Neuronal stem cell (in vitro differentiated cells): ENCODE data around the gene MBTD1.

Source experiments
- DNase-seq: peaks from one replicate; pipeline ENCODE4 v3.0.0-alpha.2; 2013; ENCODE audit warnings: low spot score
- H2AFZ ChIP-seq: one replicate; pipeline ENCODE4 v1.6.1; 2013; ENCODE audit warnings: mild to moderate bottlenecking, low read length, inconsistent platforms
- H2AK5ac ChIP-seq: 2 replicates; pipeline ENCODE4 v1.6.1; 2013; ENCODE audit warnings: low read depth, mild to moderate bottlenecking, inconsistent platforms, low read length, moderate library complexity, mixed read lengths
- H2BK120ac ChIP-seq: 2 replicates; pipeline ENCODE4 v1.6.1; 2013; ENCODE audit warnings: low read depth, mild to moderate bottlenecking, inconsistent platforms, low read length, moderate library complexity, mixed read lengths
- H2BK12ac ChIP-seq: one replicate; pipeline ENCODE4 v1.6.1; 2013; ENCODE audit warnings: low read length, inconsistent platforms
- H2BK15ac ChIP-seq: 2 replicates; pipeline ENCODE4 v1.6.1; 2013; ENCODE audit warnings: mild to moderate bottlenecking, low read length, inconsistent platforms, mixed read lengths
- H2BK5ac ChIP-seq: one replicate; pipeline ENCODE4 v1.6.1; 2013; ENCODE audit warnings: inconsistent platforms, mild to moderate bottlenecking, low read length, moderate library complexity
- H3K14ac ChIP-seq: one replicate; pipeline ENCODE4 v1.6.1; 2013; ENCODE audit warnings: low read length, inconsistent platforms
- H3K18ac ChIP-seq: 2 replicates; pipeline ENCODE4 v1.6.1; 2013; ENCODE audit warnings: low read length, inconsistent platforms
- H3K23ac ChIP-seq: 2 replicates; pipeline ENCODE4 v1.6.1; 2013; ENCODE audit warnings: low read depth, mild to moderate bottlenecking, mixed read lengths, low read length, inconsistent platforms; ENCODE audit not compliant: poor library complexity
- H3K27ac ChIP-seq: replicated peaks from 3 replicates; pipeline ENCODE4 v1.5.1; 2013; ENCODE audit warnings: low read length, inconsistent platforms
- H3K27me3 ChIP-seq, 3 experiments: 2 replicates each; pipeline ENCODE4 v1.6.1; 2013; ENCODE audit warnings: low read length in 3 of 3, mild to moderate bottlenecking in 2 of 3, inconsistent platforms in 1 of 3, low read depth in 1 of 3, mixed read lengths in 1 of 3, moderate library complexity in 1 of 3; ENCODE audit not compliant: control insufficient read depth in 3 of 3, insufficient read depth in 3 of 3
- H3K36me3 ChIP-seq, 2 donors: replicated peaks in 1 of 2; 2 replicates each; pipeline ENCODE4 v1.6.1; 2013; ENCODE audit warnings: low read length in 2 of 2; ENCODE audit not compliant: control insufficient read depth in 2 of 2, insufficient read depth in 2 of 2
- H3K4ac ChIP-seq: 2 replicates; pipeline ENCODE4 v1.6.1; 2013; ENCODE audit warnings: inconsistent platforms, mild to moderate bottlenecking, low read length, moderate library complexity
- H3K4me1 ChIP-seq, 2 donors: 1 replicate in 1 of 2; 2 replicates in 1 of 2; pipeline ENCODE4 v1.6.1; 2013; ENCODE audit warnings: low read length in 2 of 2, low read depth in 1 of 2; ENCODE audit not compliant: control insufficient read depth in 2 of 2, insufficient read depth in 1 of 2
- H3K4me2 ChIP-seq: one replicate; pipeline ENCODE4 v1.6.1; 2013; ENCODE audit warnings: mild to moderate bottlenecking, low read length, inconsistent platforms; ENCODE audit not compliant: insufficient read depth, poor library complexity, severe bottlenecking
- H3K4me3 ChIP-seq, 2 donors: 2 replicates each; pipeline ENCODE4 v1.5.1; 2013; ENCODE audit warnings: low read length in 2 of 2, mild to moderate bottlenecking in 2 of 2, inconsistent platforms in 1 of 2, moderate library complexity in 1 of 2
- H3K79me1 ChIP-seq: one replicate; pipeline ENCODE4 v1.6.1; 2013; ENCODE audit warnings: low read depth, mild to moderate bottlenecking, inconsistent platforms, low read length, moderate library complexity
- H3K9ac ChIP-seq: one replicate; pipeline ENCODE4 v1.6.1; 2013; ENCODE audit warnings: mild to moderate bottlenecking, low read depth, low read length, inconsistent platforms; ENCODE audit not compliant: poor library complexity
- H3K9me3 ChIP-seq, 2 donors: replicated peaks in 1 of 2; 2 replicates each; pipeline versions ENCODE3 to v1.6.1; 2013; ENCODE audit warnings: low read length in 2 of 2, mild to moderate bottlenecking in 2 of 2, inconsistent platforms in 1 of 2, low read depth in 1 of 2, mixed read lengths in 1 of 2, moderate library complexity in 1 of 2; ENCODE audit not compliant: control insufficient read depth in 2 of 2, insufficient read depth in 1 of 2
- H4K8ac ChIP-seq: one replicate; pipeline ENCODE4 v1.6.1; 2013; ENCODE audit warnings: low read depth, mild to moderate bottlenecking, inconsistent platforms, low read length, moderate library complexity
- H4K91ac ChIP-seq: one replicate; pipeline ENCODE4 v1.6.1; 2013; ENCODE audit warnings: low read length, low read depth, mild to moderate bottlenecking, inconsistent platforms; ENCODE audit not compliant: poor library complexity
- WGBS, 2 donors: extraction: QIAGEN DNeasy Blood & Tissue Kit; methylation state at CpG; one replicate each; pipeline ENCODE4 v1.1.7; 2013; ENCODE audit warnings: missing lambda C conversion rate in 2 of 2, mixed read lengths in 1 of 2; ENCODE audit not compliant: insufficient read length in 2 of 2, insufficient replicate concordance in 1 of 2; ENCODE audit errors: extremely low coverage in 2 of 2; 5-methylcytosine and 5-hydroxymethylcytosine counted together

The MBTD1 gene

DNA sequence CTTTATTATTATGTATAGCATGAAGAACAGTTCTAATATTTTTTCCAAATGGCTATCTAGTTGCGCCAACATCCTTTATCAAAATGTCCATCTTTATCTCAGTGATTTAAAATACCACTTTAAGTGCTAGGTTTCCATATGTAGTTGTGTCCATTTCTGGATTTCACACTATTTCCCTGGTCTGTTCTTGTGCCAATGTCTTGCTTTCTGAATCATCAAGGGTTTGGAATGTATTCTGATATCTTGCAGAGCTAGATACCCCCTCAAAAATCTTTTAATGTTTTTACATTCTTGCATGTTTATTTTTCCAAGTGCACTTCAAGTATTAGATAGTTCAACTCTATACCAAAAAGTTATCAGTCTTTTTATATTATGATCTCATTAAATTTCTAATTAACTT, 14.3 kb downstream of the MBTD1 start:
- peaks cover 2 to 58% of the 10 kb centered on the region in 2 donors for H3K36me3 ChIP-seq
- no peak overlapping the region for H3K23ac ChIP-seq
- no peak overlapping the region for H3K4me3 ChIP-seq
- no peak overlapping the region for H3K4ac ChIP-seq
- no peak overlapping the region for H3K9ac ChIP-seq
- no peak overlapping the region for H3K14ac ChIP-seq
- no peak overlapping the region for H3K18ac ChIP-seq
- no peak overlapping the region for H2BK15ac ChIP-seq
- no peak overlapping the region for H3K4me2 ChIP-seq
- WGBS, 2 donors: no CpG with 5 or more reads among the region's 1 CpG
- no peak overlapping the region for H3K27ac ChIP-seq
- H3K4me1 ChIP-seq: no peaks in the 10 kb centered on the region
- no peak overlapping the region for H4K91ac ChIP-seq
- H2AK5ac ChIP-seq: no peak overlapping the region
- no peak overlapping the region for H4K8ac ChIP-seq
- peaks cover 3 to 22% of the 10 kb centered on the region in 2 donors for H3K9me3 ChIP-seq
- H2BK5ac ChIP-seq: no peak overlapping the region
- no peaks in the 10 kb centered on the region for H3K79me1 ChIP-seq
- no peak overlapping the region for H2AFZ ChIP-seq
- H2BK120ac ChIP-seq: no peak overlapping the region
- no peaks in the 10 kb centered on the region for H3K27me3 ChIP-seq
- H2BK12ac ChIP-seq: no peak overlapping the region
- DNase-seq: no peak

DNA sequence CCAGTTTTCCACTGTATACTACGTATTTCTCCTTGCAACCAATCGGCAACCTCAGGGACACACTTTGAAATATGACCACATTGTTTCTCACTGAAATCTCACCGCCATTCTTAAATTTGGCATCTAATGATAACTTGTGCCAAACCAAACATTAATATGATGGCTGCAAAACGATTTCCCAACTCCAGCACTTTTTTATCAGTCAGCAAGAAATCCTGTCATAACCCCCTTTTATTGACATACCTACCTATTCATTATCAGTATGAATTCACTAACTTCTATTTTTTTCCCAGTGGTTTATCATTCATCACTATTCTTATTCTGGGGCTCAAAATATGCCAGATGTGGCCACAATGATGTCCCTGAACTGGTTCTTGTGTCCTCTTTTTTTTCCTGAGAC, 15.8 kb downstream of the MBTD1 start:
- Histone ChIP-seq H3K14ac (no peak overlapping the region), H4K91ac (no peak overlapping the region), H3K36me3 (peaks cover 0 to 44% of the 10 kb centered on the region in 2 donors), H2AK5ac (no peak overlapping the region), H3K27me3 (no peaks in the 10 kb centered on the region), H3K4me2 (no peak overlapping the region), H2BK120ac (no peak overlapping the region), H3K27ac (no peak overlapping the region), H3K4me1 (no peaks in the 10 kb centered on the region), H2AFZ (no peak overlapping the region), H2BK12ac (no peak overlapping the region), H3K4me3 (no peak overlapping the region), H2BK5ac (no peak overlapping the region), H3K79me1 (no peaks in the 10 kb centered on the region), H3K9me3 (peaks cover 0 to 11% of the 10 kb centered on the region in 2 donors), H3K23ac (no peak overlapping the region), H2BK15ac (no peak overlapping the region), H3K18ac (no peak overlapping the region), H4K8ac (no peak overlapping the region), H3K9ac (no peak overlapping the region), H3K4ac (no peak overlapping the region)
- WGBS, 2 donors: no CpG with 5 or more reads among the region's 4 CpGs
- no peak for DNase-seq

DNA sequence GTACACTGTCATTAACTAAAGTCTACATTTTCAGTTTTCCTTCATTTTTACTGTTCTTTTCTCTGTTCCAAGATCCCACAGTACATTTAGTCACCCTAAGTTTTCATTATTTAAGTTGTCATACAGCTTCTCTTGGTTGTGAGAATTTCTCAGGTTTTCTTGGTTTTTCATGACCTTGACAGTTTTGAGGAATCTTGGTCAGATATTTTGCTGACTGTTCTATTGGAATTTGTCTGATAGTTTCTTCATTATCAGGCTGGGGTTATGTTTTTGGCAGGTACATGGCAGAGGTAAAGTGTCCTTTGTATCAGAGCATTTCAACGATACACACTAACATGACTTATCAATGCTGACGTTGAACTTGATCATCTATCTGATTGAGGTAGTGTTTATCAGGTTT, 19.6 kb downstream of the MBTD1 start:
- H3K36me3 ChIP-seq: peaks cover 2 to 21% of the 10 kb centered on the region in 2 donors
- no peak overlapping the region for H3K4me2 ChIP-seq
- H3K23ac ChIP-seq: no peak overlapping the region
- no peak overlapping the region for H4K91ac ChIP-seq
- no peaks in the 10 kb centered on the region for H3K9me3 ChIP-seq
- no peak for DNase-seq
- H2AK5ac ChIP-seq: no peak overlapping the region
- H2AFZ ChIP-seq: no peak overlapping the region
- H3K27me3 ChIP-seq: no peaks in the 10 kb centered on the region
- no peaks in the 10 kb centered on the region for H3K4me1 ChIP-seq
- H4K8ac ChIP-seq: no peak overlapping the region
- H3K27ac ChIP-seq: no peak overlapping the region
- H3K4ac ChIP-seq: no peak overlapping the region
- no peak overlapping the region for H2BK120ac ChIP-seq
- no peak overlapping the region for H3K4me3 ChIP-seq
- no peak overlapping the region for H2BK12ac ChIP-seq
- no peaks in the 10 kb centered on the region for H3K79me1 ChIP-seq
- no peak overlapping the region for H3K18ac ChIP-seq
- H2BK5ac ChIP-seq: no peak overlapping the region
- no peak overlapping the region for H3K14ac ChIP-seq
- no peak overlapping the region for H2BK15ac ChIP-seq
- no CpG with 5 or more reads among the region's 2 CpGs for WGBS, 2 donors
- no peak overlapping the region for H3K9ac ChIP-seq

DNA sequence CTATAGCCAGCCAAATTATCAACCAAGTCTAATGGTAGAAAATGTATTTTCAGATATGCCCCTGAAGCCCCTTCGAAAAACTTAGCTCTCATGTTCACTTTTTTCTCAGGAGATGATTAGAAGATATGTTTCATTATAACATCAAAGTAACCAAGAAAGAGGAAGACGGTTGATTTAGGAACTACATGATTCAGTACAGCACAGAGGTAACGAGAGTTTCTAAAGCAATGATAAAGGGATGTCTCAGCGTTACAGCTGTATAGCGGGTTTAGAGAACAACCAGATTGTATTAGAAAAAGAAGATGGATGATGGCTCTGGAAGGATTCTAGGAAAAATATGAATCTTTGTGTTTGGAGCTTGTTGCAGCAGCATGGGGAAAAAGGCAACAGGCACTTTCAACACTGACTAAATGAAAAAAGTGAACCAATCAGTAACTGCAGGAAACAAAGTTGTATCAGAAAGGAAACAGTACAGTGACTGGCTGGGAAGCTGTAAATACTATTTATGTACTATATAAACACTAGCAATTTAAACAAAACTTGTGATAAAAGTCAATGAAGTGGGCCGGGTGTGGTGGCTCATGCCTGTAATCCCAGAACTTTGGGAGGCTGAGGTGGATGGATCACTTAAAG, 21.5 kb downstream of the MBTD1 start:
- WGBS, 2 donors: no CpG with 5 or more reads among the region's 6 CpGs

More for the DNA sequence above, 21.5 kb downstream of the MBTD1 start:
- Histone ChIP-seq H3K36me3 (peaks cover 2 to 14% of the 10 kb centered on the region in 2 donors), H3K9me3 (no peaks in the 10 kb centered on the region), H2AFZ (no peak overlapping the region), H3K23ac (no peak overlapping the region), H3K18ac (no peak overlapping the region), H3K79me1 (no peaks in the 10 kb centered on the region), H3K4me1 (no peaks in the 10 kb centered on the region), H2BK120ac (no peak overlapping the region), H3K4ac (no peak overlapping the region), H3K27ac (no peak overlapping the region), H4K91ac (no peak overlapping the region), H3K4me3 (no peak overlapping the region), H2BK5ac (no peak overlapping the region), H2BK15ac (no peak overlapping the region), H4K8ac (no peak overlapping the region), H3K27me3 (no peaks in the 10 kb centered on the region), H3K4me2 (no peak overlapping the region), H2AK5ac (no peak overlapping the region), H3K14ac (no peak overlapping the region), H2BK12ac (no peak overlapping the region), H3K9ac (no peak overlapping the region)
- no peak for DNase-seq
